Gastroesophageal sphincter (tissue), 4 donors: ENCODE measurements around the gene CYP1B1. TPM values are rescaled to one million over a fixed set of nuclear protein-coding genes. Genes with fewer than 3 reads are reported as not detected.
A peak's percentile ranks its signal among the peaks of the same experiment; 100 is the strongest.
"Not testable (repeated sequence)": the region's sequence is repeated elsewhere in the genome, so short reads cannot be mapped to it uniquely, and the experiment has no call there.

Experiments used
- ATAC-seq: fragments of 150-250 bp; one replicate; pipeline ENCODE4 v1.9.1; 2016; ENCODE audit warnings: mild to moderate bottlenecking, moderate library complexity
- H3K27ac ChIP-seq, 4 donors: fragments of 200-600 bp; sonication (generic) in 3 of 4; 1 replicate in 3 of 4; 2 replicates in 1 of 4; pipeline ENCODE4 v1.5.1; 2016 to 2019
- H3K27me3 ChIP-seq: fragments of 200-600 bp; sonication (generic); one replicate; pipeline ENCODE4 v1.5.1; 2019
- H3K36me3 ChIP-seq, 2 donors: fragments of 200-600 bp; sonication (generic); one replicate each; pipeline ENCODE4 v1.5.1; 2019; ENCODE audit warnings: control low read depth in 1 of 2
- H3K4me1 ChIP-seq, 3 donors: fragments of 200-600 bp; sonication (generic); 1 replicate in 2 of 3; 2 replicates in 1 of 3; pipeline ENCODE4 v1.5.1; 2016 to 2019; ENCODE audit warnings: control low read depth in 2 of 3
- H3K4me3 ChIP-seq, 2 donors: fragments of 200-600 bp; sonication (generic); one replicate each; pipeline ENCODE4 v1.5.1; 2019; ENCODE audit warnings: mild to moderate bottlenecking in 1 of 2, moderate library complexity in 1 of 2
- H3K9me3 ChIP-seq, 3 donors: fragments of 200-600 bp; sonication (generic); one replicate each; pipeline ENCODE4 v1.5.1; 2017 to 2019; ENCODE audit warnings: control low read depth in 2 of 3
- CTCF ChIP-seq, 4 experiments: fragments of 200-600 bp in 2 of 4; fragments of 450-650 bp in 2 of 4; sonication (generic) in 1 of 4; IDR thresholded peaks; one replicate each; pipeline ENCODE4 v1.5.1; 2017 to 2019; ENCODE audit warnings: antibody characterized with exemption in 4 of 4, mild to moderate bottlenecking in 2 of 4, moderate library complexity in 2 of 4
- EP300 ChIP-seq: sonication (generic); formaldehyde crosslinking; IDR thresholded peaks from one replicate; pipeline ENCODE4 v1.6.1; 2017; ENCODE audit warnings: antibody characterized with exemption, mild to moderate bottlenecking
- POLR2A ChIP-seq, 2 donors: fragments of 450-650 bp; IDR thresholded peaks; one replicate each; pipeline ENCODE4 v1.6.1; 2017; ENCODE audit warnings: antibody characterized with exemption in 2 of 2, mild to moderate bottlenecking in 2 of 2, moderate library complexity in 1 of 2
- POLR2AphosphoS5 ChIP-seq: sonication (generic); formaldehyde crosslinking; IDR thresholded peaks from one replicate; pipeline ENCODE4 v1.6.1; 2017; ENCODE audit warnings: antibody characterized with exemption
- WGBS, 2 donors: methylation state at CpG; one replicate each; pipeline ENCODE4 v1.1.5; 2018; ENCODE audit warnings: low coverage in 1 of 2; 5-methylcytosine and 5-hydroxymethylcytosine counted together
- total RNA-seq, 4 donors: library from RNA; depleted of rRNA; stranded (reverse); fragments of >200 nt; gene quantifications; one replicate each; pipeline ENCODE4 v1.1.0, GENCODE V29; 2016

The CYP1B1 gene
- total RNA-seq, 4 donors from 2014 or later, result 19.5 to 156 (median 35.6) TPM

DNA sequence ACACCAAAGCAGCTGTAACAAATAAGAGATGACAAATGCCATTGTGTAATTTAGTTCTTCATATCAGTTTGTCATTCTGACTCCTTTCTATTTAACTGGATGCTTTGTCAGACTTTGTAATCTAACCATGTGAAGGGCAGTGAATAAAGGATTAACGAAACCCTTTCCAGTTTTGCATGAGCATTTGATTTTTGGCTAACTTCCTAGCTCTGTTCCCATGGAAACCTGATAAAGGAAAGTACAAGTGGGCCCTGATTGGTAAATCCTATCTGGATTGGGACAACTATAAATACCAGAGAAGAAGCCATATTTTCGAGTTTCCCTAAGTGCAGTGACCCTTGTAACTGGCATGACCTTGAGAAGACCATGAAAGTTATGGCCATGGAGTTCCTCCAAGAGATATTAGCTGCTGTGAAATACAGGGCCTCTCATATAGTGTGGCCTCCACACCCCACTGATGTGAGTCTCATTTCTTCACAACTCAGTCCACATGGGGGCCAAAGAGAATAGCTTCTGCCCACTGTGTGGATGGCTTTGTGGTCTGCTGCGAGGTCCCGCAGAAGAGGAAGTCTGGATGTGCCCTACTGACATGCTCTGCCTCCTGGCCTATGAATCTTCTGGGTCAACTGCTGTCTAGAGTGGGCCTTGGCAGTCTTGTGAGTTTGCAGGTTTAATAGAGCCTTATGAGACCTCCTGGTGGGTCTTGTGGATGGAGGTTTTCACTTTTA lies 38.2 kb upstream of the CYP1B1 start:
- Histone ChIP-seq H3K9me3 (no peaks in the 10 kb centered on the region), H3K4me1 (peaks cover 0 to 25% (median 0%) of the 10 kb centered on the region in 3 donors), H3K27ac (no peak overlapping the region), H3K4me3 (no peak overlapping the region), H3K36me3 (no peaks in the 10 kb centered on the region), H3K27me3 (no peaks in the 10 kb centered on the region)
- WGBS, 2 donors, result 85 to 100% methylated on average over 2 to 4 of the region's 4 CpGs
- peak; percentile 26 for ATAC-seq
- TF ChIP-seq CTCF (IDR thresholded peaks at IDR 0.05) (no peak), EP300 (no peak), POLR2A (IDR thresholded peaks at IDR 0.05) (no peak), POLR2AphosphoS5 (no peak)

GRCh38 chr2:38113051-38113450 lies 37.1 kb upstream of the CYP1B1 start:
- H3K27ac ChIP-seq, result no peak overlapping the region
- WGBS, 2 donors, result 71 to 74% methylated on average over 3 of the region's 3 CpGs
- no peak for ATAC-seq

DNA sequence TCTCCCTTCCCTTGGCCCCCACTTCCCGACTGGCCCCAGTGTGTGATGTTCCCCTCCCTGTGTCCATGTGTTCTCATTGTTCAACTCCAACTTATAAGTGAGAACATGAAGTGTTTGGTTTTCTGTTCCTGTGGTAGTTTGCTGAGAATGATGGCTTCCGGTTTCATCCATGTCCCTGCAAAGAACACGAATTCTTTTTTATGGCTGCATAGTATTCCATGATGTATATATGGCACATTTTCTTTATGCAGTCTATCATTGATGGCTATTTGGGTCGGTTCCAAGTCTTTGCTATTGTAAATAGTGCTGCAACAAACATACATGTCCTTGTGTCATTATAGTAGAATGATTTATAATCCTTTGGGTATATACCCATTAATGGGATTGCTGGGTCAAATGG lies 35.4 kb upstream of the CYP1B1 start:
- not testable (repeated sequence) for H3K4me3 ChIP-seq, H3K36me3 ChIP-seq, H3K9me3 ChIP-seq, H3K27me3 ChIP-seq, ATAC-seq, H3K27ac ChIP-seq
- 81 to 90% methylated on average over 3 to 4 of the region's 4 CpGs for WGBS, 2 donors
- H3K4me1 ChIP-seq, result peaks cover 0 to 33% (median 0%) of the 10 kb centered on the region in 3 donors

More at GRCh38 chr2:38113051-38113450, 37.1 kb upstream of the CYP1B1 start:
- H3K4me3 ChIP-seq, result no peak overlapping the region
- peaks cover 0 to 25% (median 0%) of the 10 kb centered on the region in 3 donors for H3K4me1 ChIP-seq
- TF ChIP-seq EP300 (no peak), POLR2A (IDR thresholded peaks at IDR 0.05) (no peak), CTCF (IDR thresholded peaks at IDR 0.05) (no peak), POLR2AphosphoS5 (no peak)
- H3K9me3 ChIP-seq, result no peaks in the 10 kb centered on the region
- H3K36me3 ChIP-seq, result no peaks in the 10 kb centered on the region
- H3K27me3 ChIP-seq, result no peaks in the 10 kb centered on the region

DNA sequence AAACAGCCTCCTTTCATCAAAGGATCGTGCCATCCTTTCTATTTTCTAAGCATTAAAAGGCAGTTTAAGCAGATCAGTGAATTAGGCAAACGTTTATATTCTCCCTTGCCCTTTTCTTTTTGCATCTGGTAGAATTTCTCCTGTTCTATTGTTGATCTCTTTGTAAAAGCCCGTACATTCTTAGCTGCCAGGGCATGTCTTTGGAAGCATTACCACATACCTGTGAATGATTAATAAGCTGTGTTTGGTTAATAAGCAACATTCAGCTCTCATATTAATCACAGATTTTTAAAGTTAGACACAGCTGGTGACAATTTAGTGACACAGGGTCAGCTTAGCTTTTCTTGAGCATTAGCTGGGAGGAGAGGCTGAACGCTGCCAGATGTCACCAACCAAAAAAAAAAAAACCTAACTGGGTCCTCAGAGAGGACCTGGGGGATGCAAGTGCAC lies 33.8 kb upstream of the CYP1B1 start:
- Histone ChIP-seq H3K27ac (peak overlapping the region in 1 of 4 donors; percentile 19), H3K36me3 (no peaks in the 10 kb centered on the region), H3K9me3 (no peaks in the 10 kb centered on the region), H3K27me3 (no peaks in the 10 kb centered on the region), H3K4me1 (peaks cover 0 to 23% (median 0%) of the 10 kb centered on the region in 3 donors), H3K4me3 (no peak overlapping the region)
- no peak for ATAC-seq
- WGBS, 2 donors, result 34 to 52% methylated on average over 3 to 4 of the region's 4 CpGs
- TF ChIP-seq POLR2AphosphoS5, result no peak
- no peak for TF ChIP-seq EP300
- TF ChIP-seq CTCF (IDR thresholded peaks at IDR 0.05), result no peak
- TF ChIP-seq POLR2A (IDR thresholded peaks at IDR 0.05), result no peak

GRCh38 chr2:38108907-38109731 lies 33.2 kb upstream of the CYP1B1 start:
- H3K27ac ChIP-seq, result peak overlapping the region in 1 of 4 donors; percentile 19
- no peaks in the 10 kb centered on the region for H3K27me3 ChIP-seq
- no peak for ATAC-seq
- H3K4me1 ChIP-seq, result peaks cover 0 to 23% (median 0%) of the 10 kb centered on the region in 3 donors
- H3K9me3 ChIP-seq, result no peaks in the 10 kb centered on the region
- H3K4me3 ChIP-seq, result no peak overlapping the region
- TF ChIP-seq CTCF (IDR thresholded peaks at IDR 0.05), result no peak
- no peak for TF ChIP-seq POLR2A (IDR thresholded peaks at IDR 0.05)
- TF ChIP-seq POLR2AphosphoS5, result no peak
- TF ChIP-seq EP300, result no peak
- whole genome bisulfite sequencing, 2 donors, result 79 to 80% methylated on average over 7 to 8 of the region's 11 CpGs
- no peaks in the 10 kb centered on the region for H3K36me3 ChIP-seq
